Hematopoietic multipotent progenitor cell (in vitro differentiated cells): ENCODE measurements around the gene CMIP. TPM values are rescaled to one million over a fixed set of nuclear protein-coding genes. Genes with fewer than 3 reads are reported as not detected.

Experiments used
- DNase-seq, 3 donors: peaks; one replicate each; pipeline ENCODE4 v3.0.0-alpha.2; 2011 to 2015; ENCODE audit warnings: low read depth in 2 of 3, low spot score in 2 of 3
- total RNA-seq: library from RNA; depleted of rRNA; stranded (reverse); fragments of >200 nt; gene quantifications from one replicate; pipeline ENCODE4 v1.2.3, GENCODE V29; 2012

The CMIP gene
- total RNA-seq, 1 donor = 45.2 TPM

DNA sequence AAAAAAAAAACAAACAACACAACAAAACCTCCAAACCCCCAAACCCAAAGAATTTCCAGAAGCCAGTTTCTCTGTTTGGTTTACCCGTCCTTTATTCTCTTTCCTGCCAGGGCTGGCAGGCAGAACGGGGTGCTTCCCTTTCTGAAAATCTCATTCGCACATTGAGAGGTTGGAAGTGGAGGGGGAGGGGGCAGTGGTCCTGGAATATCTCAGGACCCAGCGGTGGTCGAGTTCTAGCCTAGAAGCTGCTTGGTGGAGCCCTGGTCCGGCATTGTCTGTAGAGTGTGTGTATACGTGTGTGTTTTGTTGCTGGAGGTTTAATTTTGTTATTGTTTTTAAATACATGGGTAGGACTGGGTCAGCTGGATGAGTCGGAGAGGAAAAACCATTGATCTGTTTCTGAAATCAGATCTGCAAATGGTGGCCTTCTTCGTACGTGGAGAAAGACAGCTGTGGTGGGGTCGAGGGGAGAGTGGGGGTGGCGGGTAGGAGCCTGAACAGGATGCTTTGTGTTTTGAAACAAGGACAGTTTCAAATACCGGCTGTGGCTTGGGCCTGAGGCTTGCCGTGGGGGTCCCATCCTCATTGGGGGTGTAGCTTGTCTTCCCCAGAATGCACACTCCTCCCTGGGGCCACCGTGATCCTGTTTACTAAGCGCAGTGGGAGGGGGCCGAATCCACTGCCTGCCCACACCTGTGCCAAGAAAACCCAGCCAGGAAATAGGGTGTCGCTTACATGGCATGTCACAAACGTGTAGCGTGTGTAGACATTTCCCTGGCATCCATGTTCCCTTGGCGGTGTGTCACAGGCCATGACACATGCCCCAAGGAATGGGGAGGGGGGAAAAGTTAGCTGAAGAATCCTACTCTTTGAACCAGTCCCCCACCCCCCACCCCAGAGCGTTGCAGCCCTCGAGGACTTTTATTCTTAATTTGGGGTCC, 1.6 kb downstream of the CMIP start:
- peak in 1 of 3 donors; percentile 30 for DNase-seq

- DNase-seq = no peak
These were observed 2.3 kb downstream of the CMIP start for GRCh38 chr16:81446907-81447268.

DNA sequence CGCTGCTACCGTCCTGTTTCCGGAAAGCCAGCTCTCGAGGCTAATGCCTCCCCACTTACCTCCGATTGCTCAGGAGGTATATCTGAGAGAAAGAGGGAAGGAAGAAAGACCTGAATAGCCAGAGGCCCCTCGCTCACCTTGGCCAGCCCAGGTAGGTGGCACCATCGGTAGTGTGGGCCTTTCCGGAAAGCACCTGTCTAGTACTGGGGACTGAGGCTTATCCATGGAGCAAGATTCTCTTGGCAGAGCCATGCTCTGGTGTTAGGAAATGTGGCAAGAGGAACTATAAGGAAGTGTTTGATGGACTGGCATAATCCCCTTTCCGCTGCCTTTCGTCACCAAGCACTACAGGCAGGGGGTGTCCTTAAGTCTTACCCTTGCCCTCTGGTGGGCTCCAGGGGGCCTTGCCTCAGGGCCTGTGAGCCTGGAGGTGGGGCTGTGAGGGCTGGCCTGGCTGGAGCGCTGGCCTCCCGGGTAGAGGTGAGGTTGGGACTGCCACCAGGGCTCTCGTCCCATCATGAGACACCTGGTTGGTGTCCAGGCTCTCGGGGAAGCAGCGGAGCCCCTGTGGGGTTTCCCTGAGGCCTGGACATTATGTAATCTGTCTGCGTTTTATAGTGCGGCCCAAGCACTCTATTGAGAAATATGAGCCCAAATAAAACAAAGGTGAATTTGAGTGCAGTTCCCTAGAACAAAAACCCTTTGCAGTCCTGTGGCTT, 2.9 kb downstream of the CMIP start:
- DNase-seq = peak in 1 of 3 donors; percentile 33

DNA sequence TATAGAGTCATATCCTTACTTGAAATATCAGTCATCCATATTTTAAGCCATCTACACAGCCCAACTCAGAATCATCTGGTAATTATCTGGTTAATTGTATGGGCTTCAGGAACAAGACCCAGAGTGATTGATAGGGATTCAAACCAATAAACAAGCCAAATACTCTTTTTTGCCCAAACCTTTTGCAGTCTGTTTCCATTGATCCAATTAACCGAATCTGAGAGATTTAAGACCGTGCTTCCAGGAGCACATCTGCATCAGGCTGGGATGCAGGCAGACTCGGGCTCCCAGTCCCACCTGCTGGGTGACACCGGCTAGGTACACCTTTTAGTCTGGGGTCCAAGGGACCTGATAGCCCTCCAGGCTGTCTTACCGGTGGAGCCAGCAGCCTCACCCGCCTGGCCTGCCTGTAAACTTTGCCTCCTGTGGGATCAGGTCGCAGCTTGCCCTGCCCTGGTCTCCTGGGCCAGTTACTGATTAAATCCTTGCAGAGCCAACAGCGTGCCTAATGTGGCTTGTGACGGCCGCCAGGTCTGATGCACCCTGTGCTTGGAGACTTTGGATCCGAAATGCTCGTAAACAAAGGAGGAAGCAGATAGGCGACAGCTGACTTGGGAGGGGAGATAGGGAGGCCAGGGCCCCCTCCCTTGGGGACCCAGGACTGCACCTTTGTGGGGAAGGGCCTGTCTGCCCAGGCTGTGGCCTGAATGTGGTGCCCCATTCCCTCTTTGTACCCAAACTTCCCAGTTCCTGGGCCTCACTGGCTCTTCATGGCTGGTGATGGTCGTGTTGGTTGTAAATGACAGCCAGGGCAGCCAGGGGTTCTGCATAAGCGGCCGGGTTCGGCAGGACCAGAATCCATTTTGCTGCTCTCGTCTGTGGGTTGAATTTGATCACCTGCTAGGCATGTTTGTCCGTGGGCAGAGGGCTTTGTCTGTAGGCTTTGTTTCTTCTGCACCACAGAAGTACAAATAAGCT, 3.8 kb downstream of the CMIP start:
- no peak for DNase-seq

GRCh38 chr16:81449241-81449640, 4.6 kb downstream of the CMIP start:
- no peak for DNase-seq

DNA sequence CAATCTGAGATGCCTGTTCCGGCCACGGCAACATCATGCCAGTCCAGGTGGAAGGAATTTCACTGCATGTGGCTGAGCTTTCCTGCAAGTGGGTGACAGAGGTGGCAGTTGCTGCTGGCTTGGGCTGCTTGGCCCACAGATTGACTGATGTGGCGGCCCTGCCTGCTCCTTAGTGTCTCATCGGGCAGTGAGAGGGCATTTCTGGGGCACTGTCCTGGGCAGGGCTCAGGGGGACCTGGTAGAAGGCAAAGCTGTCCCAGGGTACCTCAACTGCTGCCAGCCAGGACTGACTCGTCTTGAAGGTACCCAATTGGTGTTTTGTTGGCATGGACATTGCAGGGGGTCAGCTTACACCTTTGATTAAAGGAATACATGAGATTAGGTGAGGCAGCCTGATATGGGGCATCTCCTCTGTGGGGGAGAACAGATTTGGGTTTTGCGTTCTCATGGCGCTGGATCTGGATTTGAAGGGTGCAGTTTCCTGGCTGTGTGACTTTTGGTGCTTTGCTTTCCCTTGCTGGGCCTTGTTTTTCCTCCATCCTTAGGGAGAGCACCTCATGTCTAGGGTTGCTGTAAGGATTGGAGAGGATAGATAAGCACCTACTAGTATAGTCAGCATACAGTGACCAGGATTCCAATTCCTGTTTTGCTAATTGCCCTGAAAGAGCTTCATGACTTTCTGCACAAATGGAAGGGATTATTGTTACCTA, 5.4 kb downstream of the CMIP start:
- DNase-seq = no peak

DNA sequence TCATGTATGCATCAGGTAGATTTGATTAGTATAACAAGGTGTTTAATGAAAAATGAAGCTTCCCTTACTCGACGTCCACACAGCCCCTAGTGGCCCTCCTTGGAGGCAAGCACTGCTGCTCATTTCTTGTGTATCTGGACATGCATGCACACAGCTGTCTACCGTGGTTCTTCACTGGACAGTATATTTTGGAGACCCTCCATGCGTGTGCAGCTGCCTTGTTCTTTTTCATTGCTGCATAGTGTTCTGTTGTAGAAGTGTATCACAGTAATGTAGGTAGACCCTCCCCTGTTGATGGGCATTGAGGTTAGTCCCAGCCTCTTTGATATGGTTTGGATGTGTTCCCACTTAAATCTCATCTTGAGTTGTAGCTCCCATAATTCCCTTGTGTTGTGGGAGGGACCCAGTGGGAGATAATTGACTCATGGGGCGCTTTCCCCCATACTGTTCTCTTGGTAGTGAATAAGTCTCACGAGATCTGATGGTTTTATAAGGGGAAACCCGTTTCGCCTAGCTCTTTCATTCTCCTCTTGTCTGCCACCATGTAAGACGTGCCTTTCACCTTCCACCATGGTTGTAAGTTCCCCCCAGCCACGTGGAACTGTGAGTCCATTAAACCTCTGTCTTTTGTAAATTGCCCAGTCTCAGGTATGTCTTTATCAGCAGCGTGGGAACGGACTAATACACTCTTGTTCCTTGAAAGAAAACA, 6.3 kb downstream of the CMIP start:
- DNase-seq = no peak

DNA sequence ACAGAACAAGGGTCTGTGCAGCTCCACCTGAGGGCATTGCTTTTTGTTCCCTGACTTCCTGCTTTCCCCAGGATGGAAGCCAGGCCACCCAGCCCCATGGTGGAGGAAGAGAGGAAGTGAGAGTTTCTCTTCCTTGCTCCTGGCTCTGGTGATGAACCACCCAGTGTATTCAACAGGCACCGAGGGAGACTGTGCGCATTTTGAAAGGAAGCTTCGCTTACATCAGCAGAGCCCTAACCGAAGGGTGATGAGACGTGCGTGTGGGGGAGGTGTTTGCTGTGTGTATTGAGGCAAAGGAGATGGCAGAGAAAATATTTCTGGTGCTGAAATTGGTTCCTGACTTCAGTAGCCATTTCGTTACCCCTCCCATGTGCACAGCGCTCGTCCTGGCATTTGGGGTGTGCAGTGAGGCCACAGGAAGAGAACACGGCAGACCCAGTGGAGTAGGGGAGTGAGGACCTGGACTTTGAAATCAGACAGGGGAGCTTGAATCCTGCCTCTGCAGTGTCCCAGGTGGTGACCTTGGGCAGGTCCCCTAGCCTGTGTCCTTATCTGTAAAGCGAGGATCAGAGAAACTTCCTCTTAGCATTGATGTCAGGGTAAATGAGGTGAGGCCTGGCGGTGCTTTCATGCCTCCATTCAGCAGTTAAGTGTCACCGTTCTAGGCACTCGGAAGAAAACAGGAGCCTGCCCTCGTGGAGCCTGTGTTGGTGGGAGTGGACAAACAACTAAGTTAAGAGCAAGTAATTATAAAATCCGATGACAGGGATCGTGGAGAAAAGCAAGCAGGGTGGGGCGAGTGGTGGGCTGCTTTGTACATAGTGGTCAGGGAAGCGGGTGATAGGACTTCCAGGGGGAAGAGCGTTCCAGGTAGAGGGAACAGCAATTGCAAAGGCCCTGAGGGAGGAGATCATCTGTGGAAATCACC, 7.4 kb downstream of the CMIP start:
- DNase-seq = no peak

GRCh38 chr16:81453091-81453728, 8.6 kb downstream of the CMIP start:
- DNase-seq = no peak

DNA sequence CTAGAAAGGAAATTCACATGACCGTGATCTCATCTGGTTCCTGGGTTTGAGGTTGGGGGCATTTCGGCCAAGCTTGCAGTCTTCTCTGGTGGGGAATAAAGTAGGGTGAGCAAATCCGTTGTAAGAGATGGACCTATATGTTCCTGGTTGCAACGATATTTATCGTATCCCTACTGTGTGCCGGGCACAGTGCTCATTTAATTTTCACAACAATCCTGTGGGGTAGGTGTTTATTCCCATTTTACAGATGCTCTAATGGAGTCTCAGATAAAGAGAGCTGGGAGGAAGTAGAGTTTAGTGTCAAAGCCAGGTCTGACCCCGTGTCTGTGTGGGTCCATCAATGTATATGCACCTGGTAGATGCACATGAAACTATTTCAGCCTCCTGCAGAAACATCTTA, 9.4 kb downstream of the CMIP start:
- no peak for DNase-seq

- DNase-seq = no peak
These were observed 10.4 kb downstream of the CMIP start for GRCh38 chr16:81455006-81455405.

GRCh38 chr16:81455720-81456494, 11.3 kb downstream of the CMIP start:
- DNase-seq = no peak

DNA sequence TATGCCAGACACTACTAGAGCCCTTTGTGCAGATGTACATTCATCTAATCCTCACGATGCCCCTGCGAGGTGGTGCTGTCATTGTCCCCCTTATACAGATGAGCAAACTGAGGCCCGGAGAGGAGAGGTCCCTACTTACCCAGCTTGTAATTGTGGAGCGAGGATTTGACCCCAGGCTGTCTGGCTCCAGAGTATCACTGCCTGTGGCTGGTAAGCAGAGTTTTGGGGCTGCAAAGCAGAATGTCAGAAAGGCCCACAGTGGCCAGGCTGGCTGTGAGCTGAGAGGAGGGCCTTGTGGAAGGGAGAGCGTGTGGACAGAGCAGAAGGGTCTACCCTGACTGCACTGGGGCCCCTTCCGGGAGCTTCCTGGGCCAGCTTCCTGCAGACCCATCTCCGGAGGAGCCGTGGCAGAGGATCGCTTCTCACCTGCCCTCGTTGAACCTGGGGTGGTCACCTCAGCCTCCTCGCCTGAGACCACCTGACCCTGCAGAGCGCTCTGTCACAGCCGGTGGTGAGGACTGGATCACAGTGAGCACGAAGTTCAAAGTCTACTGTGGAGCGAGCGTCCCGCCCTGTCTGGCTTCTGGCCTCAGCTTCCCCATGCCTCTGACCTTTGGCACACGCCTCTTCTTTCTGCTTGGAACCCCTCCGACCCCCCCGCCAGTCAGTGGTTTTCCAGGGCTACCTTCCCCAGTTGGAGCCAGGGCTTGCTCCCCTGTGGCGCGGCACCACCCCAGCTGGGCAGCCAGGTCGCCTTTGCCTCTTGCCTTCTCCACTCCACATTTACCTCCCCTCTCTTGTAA, 12.1 kb downstream of the CMIP start:
- no peak for DNase-seq

DNA sequence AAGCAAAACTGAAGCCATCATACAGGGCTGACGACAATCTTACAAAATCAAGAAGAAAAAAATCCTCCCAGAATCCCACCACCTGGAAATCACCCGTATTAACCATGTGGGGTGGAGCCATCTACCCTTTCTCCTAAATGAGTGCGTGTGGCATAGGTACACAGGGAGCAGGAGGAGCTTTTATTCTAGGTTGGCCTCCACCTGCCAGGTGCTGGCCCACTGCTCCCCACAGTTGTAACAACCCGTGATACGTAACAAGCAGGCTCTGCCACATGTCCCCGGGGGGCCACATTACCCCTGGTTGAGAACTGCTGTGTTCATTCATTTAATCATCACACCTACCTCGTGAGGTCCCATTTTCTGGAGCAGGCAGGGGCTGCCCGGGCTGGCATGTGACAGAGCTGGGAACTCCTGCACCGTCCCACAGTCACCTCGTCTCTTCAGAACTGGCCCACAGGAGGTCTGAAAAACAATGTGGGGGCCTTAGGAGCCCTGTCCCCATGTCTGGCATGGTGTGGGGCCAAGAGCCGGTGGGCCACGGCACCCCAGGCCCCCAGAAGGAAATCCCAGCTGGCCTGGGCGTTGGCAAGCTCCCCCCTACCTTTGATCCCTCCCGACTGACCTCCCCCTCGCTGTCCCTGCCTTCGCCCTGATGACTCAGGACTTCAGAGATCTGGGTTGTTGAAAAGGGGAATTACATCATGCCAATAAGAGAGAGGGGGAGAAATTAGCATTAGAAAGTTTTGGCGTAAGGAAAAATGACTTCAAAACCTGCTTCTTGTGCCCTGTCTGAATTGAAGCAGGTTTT, 12.9 kb downstream of the CMIP start:
- peak in 2 of 3 donors; percentile 65 to 68 for DNase-seq

DNA sequence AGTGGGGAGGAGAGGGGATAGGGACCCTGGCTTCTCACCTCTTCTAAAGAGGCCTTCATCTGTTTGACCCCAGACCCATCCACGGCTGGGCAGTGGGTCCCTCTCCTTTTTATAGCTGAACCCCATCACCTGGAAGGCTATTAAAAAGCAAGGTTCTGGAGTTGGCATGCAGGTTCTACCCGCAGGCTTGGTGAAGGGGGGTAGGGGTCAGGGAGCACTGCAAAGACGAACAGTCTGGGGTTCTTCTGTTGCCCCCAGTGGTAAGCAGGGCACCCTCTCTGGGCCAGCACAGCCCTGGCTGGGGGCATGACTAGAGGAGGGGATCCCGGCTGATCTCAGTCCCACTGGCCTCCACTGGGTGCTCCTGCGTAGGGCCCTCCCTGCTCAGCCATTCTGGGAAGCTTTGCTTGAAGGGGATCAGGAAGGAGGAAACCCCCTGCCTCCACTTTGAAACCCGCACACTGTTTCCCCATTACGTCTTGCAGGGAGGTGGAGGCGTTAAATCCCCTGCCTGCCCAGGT, 13.6 kb downstream of the CMIP start:
- DNase-seq = no peak
